Measurements from ENCODE around the gene USPL1.

Gene USPL1

GRCh38 chr13:30685987-30686386 is 68.3 kb downstream of the USPL1 start:
- DNase-seq (ENCODE audit: low read depth in 1 of 2, low spot score in 1 of 2) = no peak
- no peak for TF ChIP-seq REST (IDR thresholded peaks at IDR 0.05; ENCODE audit: insufficient replicate concordance, low read depth)
- no peak for TF ChIP-seq SPI1 (IDR thresholded peaks at IDR 0.05; ENCODE audit: borderline replicate concordance, low read depth)
- no peak for TF ChIP-seq CTCF (IDR thresholded peaks at IDR 0.05; ENCODE audit: insufficient read depth, low read length)
- no peak for TF ChIP-seq POLR2AphosphoS5 (IDR thresholded peaks at IDR 0.05; ENCODE audit: low read depth)
- TF ChIP-seq GABPA (IDR thresholded peaks at IDR 0.05; ENCODE audit: low read depth) = no peak

GRCh38 chr13:30687601-30688000 is 69.9 kb downstream of the USPL1 start:
- DNase-seq (ENCODE audit: low read depth in 1 of 2, low spot score in 1 of 2) = no peak
- TF ChIP-seq CTCF (IDR thresholded peaks at IDR 0.05; ENCODE audit: insufficient read depth, low read length) (no peak), SPI1 (IDR thresholded peaks at IDR 0.05; ENCODE audit: borderline replicate concordance, low read depth) (no peak), REST (IDR thresholded peaks at IDR 0.05; ENCODE audit: insufficient replicate concordance, low read depth) (no peak), GABPA (IDR thresholded peaks at IDR 0.05; ENCODE audit: low read depth) (no peak), POLR2AphosphoS5 (IDR thresholded peaks at IDR 0.05; ENCODE audit: low read depth) (no peak)
- H3K4me3 ChIP-seq (replicated peaks; ENCODE audit: insufficient read depth, low read length) = no peak overlapping the region
- H3K27ac ChIP-seq (replicated peaks) = no peak overlapping the region
- no peaks in the 10 kb centered on the region for H3K27me3 ChIP-seq (ENCODE audit: insufficient read depth, poor library complexity, severe bottlenecking)

More at GRCh38 chr13:30685987-30686386, 68.3 kb downstream of the USPL1 start:
- Histone ChIP-seq H3K4me3 (replicated peaks; ENCODE audit: insufficient read depth, low read length) (no peak overlapping the region), H3K27me3 (ENCODE audit: insufficient read depth, poor library complexity, severe bottlenecking) (no peaks in the 10 kb centered on the region), H3K27ac (replicated peaks) (no peak overlapping the region)

GRCh38 chr13:30689752-30690151 is 72.0 kb downstream of the USPL1 start:
- Histone ChIP-seq H3K27ac (replicated peaks) (peak overlapping the region; percentile 70), H3K4me3 (replicated peaks; ENCODE audit: insufficient read depth, low read length) (no peak overlapping the region), H3K27me3 (ENCODE audit: insufficient read depth, poor library complexity, severe bottlenecking) (no peaks in the 10 kb centered on the region)
- TF ChIP-seq SPI1 (IDR thresholded peaks at IDR 0.05; ENCODE audit: borderline replicate concordance, low read depth) (no peak), CTCF (IDR thresholded peaks at IDR 0.05; ENCODE audit: insufficient read depth, low read length) (no peak), GABPA (IDR thresholded peaks at IDR 0.05; ENCODE audit: low read depth) (no peak), REST (IDR thresholded peaks at IDR 0.05; ENCODE audit: insufficient replicate concordance, low read depth) (no peak), POLR2AphosphoS5 (IDR thresholded peaks at IDR 0.05; ENCODE audit: low read depth) (no peak)
- DNase-seq (ENCODE audit: low read depth in 1 of 2, low spot score in 1 of 2) = no peak

Data from HL-60 (cell line).